Measurements from ENCODE around the gene GUCY1B1.
A peak's percentile ranks its signal among the peaks of the same experiment; 100 is the strongest.

The GUCY1B1 gene

DNA sequence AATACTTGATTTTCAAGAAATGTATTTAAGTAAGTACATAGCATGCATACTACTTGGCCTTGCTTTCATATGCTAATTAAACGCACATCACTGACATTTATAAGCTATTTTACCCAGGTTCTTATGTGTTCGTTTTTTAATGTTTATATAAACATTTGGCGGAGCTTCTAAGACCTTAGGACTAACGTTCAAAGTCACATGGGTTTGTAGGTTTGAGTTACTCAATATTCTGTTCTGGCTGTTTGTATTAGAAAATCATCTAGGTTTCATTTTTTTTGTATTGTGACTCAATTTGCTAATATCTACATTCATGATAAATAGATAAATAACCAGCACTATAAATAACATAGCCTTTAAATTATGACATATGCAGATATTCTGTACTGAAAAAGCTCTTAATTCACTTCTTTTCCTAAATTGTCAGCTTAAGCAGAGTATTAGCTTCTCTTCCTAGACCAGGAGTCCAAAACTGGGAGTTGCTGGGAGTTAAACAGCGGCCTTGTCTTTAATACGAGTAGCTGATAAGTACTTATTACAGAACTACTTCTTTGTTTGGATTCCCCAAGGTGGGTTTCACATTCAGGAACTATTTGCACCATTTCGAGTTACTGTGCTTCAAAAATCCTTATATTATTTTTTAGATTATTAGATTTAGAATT lies 42.0 kb downstream of the GUCY1B1 start:
- DNase-seq, result no peak

DNA sequence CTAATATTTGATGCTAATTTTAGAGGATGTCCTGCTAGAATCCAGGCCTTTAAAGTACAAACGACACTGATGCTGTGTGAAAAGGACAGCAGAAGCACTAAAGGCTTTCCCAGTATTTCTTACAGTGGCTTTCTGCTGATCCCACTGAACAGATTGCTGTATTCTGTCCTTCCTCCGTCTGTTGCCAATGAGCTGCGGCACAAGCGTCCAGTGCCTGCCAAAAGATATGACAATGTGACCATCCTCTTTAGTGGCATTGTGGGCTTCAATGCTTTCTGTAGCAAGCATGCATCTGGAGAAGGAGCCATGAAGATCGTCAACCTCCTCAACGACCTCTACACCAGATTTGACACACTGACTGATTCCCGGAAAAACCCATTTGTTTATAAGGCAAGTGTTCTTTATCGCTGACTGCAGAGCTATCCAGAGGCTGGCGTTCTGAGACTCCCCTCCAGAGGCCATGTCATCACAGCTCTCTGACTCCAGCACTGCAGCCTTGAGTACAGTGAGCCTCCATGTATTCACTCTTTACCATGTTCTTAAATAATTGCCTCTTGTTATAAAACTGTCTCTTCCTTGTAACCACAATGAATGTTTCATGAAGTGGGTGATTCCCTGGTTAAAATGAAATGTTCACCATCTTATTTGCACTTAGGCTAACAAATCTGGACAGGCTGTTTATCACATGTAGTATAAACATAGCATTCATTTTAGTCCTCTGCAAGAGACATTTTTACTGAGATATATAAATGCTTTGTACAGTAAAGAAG lies 43.6 kb downstream of the GUCY1B1 start:
- DNase-seq, result no peak

GRCh38 chr4:155805016-155805415 lies 46.2 kb downstream of the GUCY1B1 start:
- DNase-seq, result no peak

GRCh38 chr4:155807021-155807420 lies 48.2 kb downstream of the GUCY1B1 start:
- no peak for DNase-seq

DNA sequence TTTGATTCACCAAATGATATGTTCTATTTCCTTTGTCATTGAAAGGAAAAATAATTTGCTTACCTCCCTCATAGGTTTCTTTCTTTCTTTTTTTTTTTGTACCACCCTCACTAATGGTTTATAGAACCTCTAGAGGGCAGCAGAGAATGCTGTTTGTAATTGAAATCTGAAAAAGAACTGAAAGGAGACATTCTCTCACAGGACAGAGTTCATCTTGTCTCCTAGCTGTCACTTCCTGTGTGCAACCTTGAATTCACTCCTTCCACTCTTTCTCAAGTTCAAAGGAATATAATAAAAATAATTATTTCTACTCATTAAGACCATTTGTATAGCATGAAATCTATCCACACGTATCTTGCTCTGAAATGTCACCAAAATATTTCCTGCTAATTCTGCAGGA lies 51.0 kb downstream of the GUCY1B1 start:
- DNase-seq, result peak; percentile 88

GRCh38 chr4:155811083-155811482 lies 52.3 kb downstream of the GUCY1B1 start:
- DNase-seq, result no peak

GRCh38 chr4:155818639-155819038 lies 59.8 kb downstream of the GUCY1B1 start:
- no peak for DNase-seq

- DNase-seq, result no peak
These were observed 60.2 kb downstream of the GUCY1B1 start for GRCh38 chr4:155819066-155819465.

DNA sequence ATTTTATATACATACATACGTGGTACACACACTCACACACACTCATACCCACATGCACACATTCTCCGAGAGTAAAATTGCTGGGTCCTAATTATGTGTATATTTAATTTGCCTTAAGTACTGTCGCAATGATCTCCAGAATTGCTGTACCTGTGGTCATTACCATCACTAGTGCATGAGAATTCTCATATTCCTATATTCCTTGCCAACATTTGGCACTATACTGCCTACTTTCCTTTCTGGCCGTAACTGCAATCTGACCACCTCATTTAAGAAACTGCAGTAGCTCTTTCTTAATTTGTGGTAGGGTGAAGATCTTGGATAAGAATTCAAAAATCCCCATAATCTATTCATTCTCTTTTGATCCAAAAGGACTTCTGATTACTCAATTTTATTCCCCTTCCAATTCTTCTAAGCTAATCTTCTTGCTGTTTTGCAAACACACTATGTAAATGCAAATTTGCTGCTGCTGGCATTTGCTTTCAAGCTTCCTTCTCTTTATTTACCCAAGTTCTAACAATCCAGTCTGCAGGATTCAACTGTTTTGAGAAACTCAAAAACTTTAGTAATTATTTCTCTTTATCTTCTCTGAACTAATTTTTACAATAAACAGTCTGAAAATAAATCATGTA lies 62.2 kb downstream of the GUCY1B1 start:
- DNase-seq, result no peak

- DNase-seq, result no peak
These were observed 63.8 kb downstream of the GUCY1B1 start for GRCh38 chr4:155822572-155822971.

- DNase-seq, result no peak
These were observed 69.8 kb downstream of the GUCY1B1 start for GRCh38 chr4:155828628-155829027.

GRCh38 chr4:155832664-155833063 lies 73.8 kb downstream of the GUCY1B1 start:
- DNase-seq, result no peak

DNA sequence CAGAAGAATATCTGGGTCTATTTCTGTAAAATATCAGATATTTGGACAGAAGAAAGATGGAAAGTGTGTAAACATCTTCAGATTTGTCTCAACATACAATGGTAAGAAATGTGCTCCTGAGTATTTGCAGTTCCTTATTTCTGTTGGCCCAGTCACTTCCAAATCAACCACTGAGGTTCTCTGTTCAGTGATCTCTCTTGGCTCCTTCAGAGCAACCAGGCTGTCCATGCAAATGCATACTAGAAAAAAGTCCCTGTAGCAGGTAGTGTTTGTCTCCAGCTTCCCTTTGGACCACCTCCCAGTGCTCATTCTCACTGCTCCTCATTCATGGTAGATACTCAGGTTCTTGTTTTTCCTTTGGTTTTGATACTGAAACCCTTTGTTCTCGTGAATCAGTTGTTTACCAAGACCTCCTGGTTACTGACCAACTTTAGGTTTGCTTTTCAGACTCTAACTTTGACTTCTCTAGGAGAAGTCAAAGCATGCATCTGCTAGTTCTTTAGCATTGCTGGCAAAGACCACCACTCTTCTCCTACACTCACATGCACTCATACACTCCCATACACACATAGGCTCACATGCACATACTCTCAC lies 78.5 kb downstream of the GUCY1B1 start:
- no peak for DNase-seq

- DNase-seq, result no peak
These were observed 83.3 kb downstream of the GUCY1B1 start for GRCh38 chr4:155842080-155842479.

GRCh38 chr4:155846929-155847328 lies 88.1 kb downstream of the GUCY1B1 start:
- no peak for DNase-seq

- no peak for DNase-seq
These were observed 90.2 kb downstream of the GUCY1B1 start for GRCh38 chr4:155849042-155849441.

DNA sequence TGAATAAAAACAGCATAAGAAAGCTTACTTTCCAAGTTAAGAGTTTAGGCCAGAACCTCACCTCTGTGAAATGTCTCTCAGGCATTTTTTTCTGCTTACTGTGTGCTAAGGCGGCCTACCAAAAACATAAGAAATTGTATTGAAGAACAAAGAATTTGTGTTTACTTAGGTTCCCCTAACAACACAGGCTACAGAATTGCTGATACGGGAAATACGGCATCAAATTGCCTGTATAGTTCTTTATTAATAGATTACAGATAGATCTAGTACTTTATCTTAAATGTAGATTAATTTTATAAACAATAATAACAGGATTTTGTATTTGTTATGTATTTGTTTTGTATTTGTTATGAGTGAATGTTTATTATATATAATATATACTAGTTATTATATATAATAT lies 94.4 kb downstream of the GUCY1B1 start:
- DNase-seq, result no peak

- no peak for DNase-seq
These were observed 95.9 kb downstream of the GUCY1B1 start for GRCh38 chr4:155854582-155855226.

DNA sequence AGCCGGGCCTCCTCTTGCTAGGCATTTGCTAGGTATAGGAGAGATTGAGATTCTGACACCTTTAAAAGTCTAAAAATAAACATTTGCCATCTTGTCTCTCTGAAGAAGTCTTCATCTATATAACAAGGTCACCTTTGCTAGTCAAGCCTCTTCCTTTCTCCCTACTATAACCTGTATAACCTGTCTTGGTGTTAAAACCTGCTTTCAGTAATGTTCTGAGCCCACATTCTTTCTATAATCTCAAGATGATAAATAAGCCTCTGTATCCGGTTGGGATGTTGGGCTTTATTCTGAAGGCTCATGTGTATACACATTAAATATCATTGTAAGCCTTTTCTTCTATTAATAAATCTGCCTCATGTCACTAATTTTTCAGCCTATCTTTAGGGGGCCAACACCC lies 97.1 kb downstream of the GUCY1B1 start:
- DNase-seq, result no peak

All from MV-4-11 (cell line).